ENCODE results near the gene P2RX3. TPM values are rescaled to one million over a fixed set of nuclear protein-coding genes. Genes with fewer than 3 reads are reported as not detected.

P2RX3 gene
- total RNA-seq, 1 experiment from 2014 or later = not detected

GRCh38 chr11:57307666-57308270 is 30.4 kb upstream of the P2RX3 start:
- in situ Hi-C loops (cut with HindIII; ENCODE audit: low pct_unique_long_range_greater_than_20kb, low sequenced_read_pairs) = no loop called here
- no peak for DNase-seq (ENCODE audit: low read depth, low spot score)

- no peak for DNase-seq (ENCODE audit: low read depth, low spot score)
- in situ Hi-C loops (cut with HindIII; ENCODE audit: low pct_unique_long_range_greater_than_20kb, low sequenced_read_pairs) = no loop called here
These were observed 29.6 kb upstream of the P2RX3 start for GRCh38 chr11:57308426-57309060.

- DNase-seq (ENCODE audit: low read depth, low spot score) = no peak
- in situ Hi-C loops (cut with HindIII; ENCODE audit: low pct_unique_long_range_greater_than_20kb, low sequenced_read_pairs) = no loop called here
These were observed 28.8 kb upstream of the P2RX3 start for GRCh38 chr11:57309106-57310059.

GRCh38 chr11:57310091-57310490 is 28.1 kb upstream of the P2RX3 start:
- in situ Hi-C loops (cut with HindIII; ENCODE audit: low pct_unique_long_range_greater_than_20kb, low sequenced_read_pairs) = no loop called here
- DNase-seq (ENCODE audit: low read depth, low spot score) = no peak

- DNase-seq (ENCODE audit: low read depth, low spot score) = no peak
These were observed 27.5 kb upstream of the P2RX3 start for GRCh38 chr11:57310630-57311086.

GRCh38 chr11:57311109-57311936 is 26.8 kb upstream of the P2RX3 start:
- peak; percentile 64 for DNase-seq (ENCODE audit: low read depth, low spot score)
- in situ Hi-C loops (cut with HindIII; ENCODE audit: low pct_unique_long_range_greater_than_20kb, low sequenced_read_pairs) = no loop called here

More at GRCh38 chr11:57310630-57311086, 27.5 kb upstream of the P2RX3 start:
- in situ Hi-C loops (cut with HindIII; ENCODE audit: low pct_unique_long_range_greater_than_20kb, low sequenced_read_pairs) = no loop called here

- DNase-seq (ENCODE audit: low read depth, low spot score) = no peak
- in situ Hi-C loops (cut with HindIII; ENCODE audit: low pct_unique_long_range_greater_than_20kb, low sequenced_read_pairs) = no loop called here
These were observed 25.6 kb upstream of the P2RX3 start for GRCh38 chr11:57312511-57313021.

GRCh38 chr11:57313071-57313787 is 24.9 kb upstream of the P2RX3 start:
- in situ Hi-C loops (cut with HindIII; ENCODE audit: low pct_unique_long_range_greater_than_20kb, low sequenced_read_pairs) = no loop called here

GRCh38 chr11:57313788-57314135 is 24.4 kb upstream of the P2RX3 start:
- DNase-seq (ENCODE audit: low read depth, low spot score) = no peak
- in situ Hi-C loops (cut with HindIII; ENCODE audit: low pct_unique_long_range_greater_than_20kb, low sequenced_read_pairs) = no loop called here

More at GRCh38 chr11:57313071-57313787, 24.9 kb upstream of the P2RX3 start:
- no peak for DNase-seq (ENCODE audit: low read depth, low spot score)

GRCh38 chr11:57314221-57314973 is 23.8 kb upstream of the P2RX3 start:
- in situ Hi-C loops (cut with HindIII; ENCODE audit: low pct_unique_long_range_greater_than_20kb, low sequenced_read_pairs) = no loop called here
- no peak for DNase-seq (ENCODE audit: low read depth, low spot score)

- no peak for DNase-seq (ENCODE audit: low read depth, low spot score)
- in situ Hi-C loops (cut with HindIII; ENCODE audit: low pct_unique_long_range_greater_than_20kb, low sequenced_read_pairs) = no loop called here
These were observed 22.7 kb upstream of the P2RX3 start for GRCh38 chr11:57315491-57315890.

- no peak for DNase-seq (ENCODE audit: low read depth, low spot score)
- in situ Hi-C loops (cut with HindIII; ENCODE audit: low pct_unique_long_range_greater_than_20kb, low sequenced_read_pairs) = no loop called here
These were observed 22.1 kb upstream of the P2RX3 start for GRCh38 chr11:57316017-57316416.

- in situ Hi-C loops (cut with HindIII; ENCODE audit: low pct_unique_long_range_greater_than_20kb, low sequenced_read_pairs) = no loop called here
- no peak for DNase-seq (ENCODE audit: low read depth, low spot score)
These were observed 20.0 kb upstream of the P2RX3 start for GRCh38 chr11:57318178-57318577.

- DNase-seq (ENCODE audit: low read depth, low spot score) = no peak
- in situ Hi-C loops (cut with HindIII; ENCODE audit: low pct_unique_long_range_greater_than_20kb, low sequenced_read_pairs) = no loop called here
These were observed 18.0 kb upstream of the P2RX3 start for GRCh38 chr11:57320067-57320718.

GRCh38 chr11:57320719-57321387 is 17.3 kb upstream of the P2RX3 start:
- no peak for DNase-seq (ENCODE audit: low read depth, low spot score)
- in situ Hi-C loops (cut with HindIII; ENCODE audit: low pct_unique_long_range_greater_than_20kb, low sequenced_read_pairs) = no loop called here

Measured in SK-MEL-5 (cell line).